NCI-H446 treated with DMSO at 0.1 percent for 48 hours (cell line): ENCODE measurements around the gene POU2AF2.
"Not testable (repeated sequence)": the region's sequence is repeated elsewhere in the genome, so short reads cannot be mapped to it uniquely, and the experiment has no call there.

Source experiments
- DNase-seq: peaks from one replicate; lab custom pipeline; 2025; lab: John Stamatoyannopoulos, UW

POU2AF2 gene, protein sequence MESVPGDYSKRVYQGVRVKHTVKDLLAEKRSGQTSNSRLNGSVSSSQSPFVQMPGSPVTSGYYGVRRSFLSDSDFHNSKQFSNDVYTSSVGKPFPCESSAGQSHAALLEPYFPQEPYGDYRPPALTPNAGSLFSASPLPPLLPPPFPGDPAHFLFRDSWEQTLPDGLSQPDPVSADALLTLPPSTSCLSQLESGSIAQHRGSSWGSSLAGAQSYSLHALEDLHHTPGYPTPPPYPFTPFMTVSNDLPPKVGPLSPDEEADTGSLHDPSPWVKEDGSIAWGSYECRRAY

DNA sequence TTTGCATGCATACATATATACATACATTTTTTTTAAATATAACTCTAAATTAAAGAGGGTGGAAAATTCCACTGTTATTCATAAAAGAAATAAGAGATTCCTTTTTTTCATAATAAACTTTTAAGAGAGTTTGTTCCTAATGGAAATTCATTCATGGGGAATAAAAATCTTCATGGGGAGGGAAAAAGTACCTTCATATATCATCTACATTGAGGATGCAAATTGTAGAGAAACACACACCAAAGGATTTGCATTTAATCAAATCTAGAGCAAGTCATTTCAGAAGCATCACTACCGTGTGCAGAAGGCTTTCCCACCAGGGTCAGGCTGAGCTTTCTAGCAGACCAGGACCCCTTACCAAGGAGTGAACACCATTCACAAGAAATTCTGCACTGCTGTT is at the start of gene POU2AF2:
TSS of gene POU2AF2 (plus strand) at position 301 of the 400 bp plus-strand sequence. CDS start 129 bp downstream, outside the sequence.
- no peak for DNase-seq

DNA sequence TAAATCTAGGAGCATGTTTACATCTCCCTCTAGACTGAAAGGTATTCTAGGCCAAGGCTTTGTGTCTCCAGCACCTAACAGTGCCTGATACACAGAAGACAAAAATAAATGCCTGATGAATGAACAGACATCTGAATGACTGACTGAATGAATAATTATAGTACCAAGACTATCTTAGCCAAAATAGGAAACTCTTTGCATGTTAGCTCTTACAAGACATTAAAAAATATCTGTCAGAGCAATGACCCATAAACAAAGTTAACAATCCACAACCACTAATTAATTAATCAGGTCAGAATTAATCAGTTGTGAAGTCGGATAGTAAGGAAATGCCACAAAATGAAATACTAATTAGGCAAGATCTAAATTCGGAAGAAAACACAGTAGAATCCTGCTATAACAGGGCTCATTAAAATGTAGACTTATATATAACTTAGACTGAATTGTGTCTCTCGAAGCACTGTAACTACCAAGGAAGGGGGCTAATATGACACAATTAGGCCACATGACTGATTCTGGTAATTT is 45.5 kb upstream of the POU2AF2 start:
- DNase-seq, result no peak

- no peak for DNase-seq
Measured at GRCh38 chr11:111204211-111204610, 41.3 kb upstream of the POU2AF2 start.

- no peak for DNase-seq
Measured at GRCh38 chr11:111205632-111206385, 39.7 kb upstream of the POU2AF2 start.

- DNase-seq, result no peak
Measured at GRCh38 chr11:111206472-111206871, 39.1 kb upstream of the POU2AF2 start.

DNA sequence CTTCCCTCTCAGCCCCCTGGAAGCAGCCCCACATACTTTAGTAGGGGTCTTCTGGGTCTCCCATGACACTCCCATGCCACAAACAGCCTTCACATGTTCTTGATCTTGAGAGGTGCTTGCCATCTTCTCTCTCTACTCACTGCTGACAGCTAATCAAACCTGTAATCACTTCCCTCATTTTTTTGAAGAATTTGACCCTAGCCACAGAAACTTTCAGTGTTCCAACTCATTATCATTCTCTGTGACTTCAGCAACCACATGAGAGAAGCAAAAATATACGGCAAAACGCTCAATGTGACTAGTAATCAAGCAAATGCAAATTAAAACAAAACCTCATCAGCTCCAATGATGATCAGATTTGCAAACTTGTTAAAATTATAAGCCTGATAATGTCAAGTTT is 38.3 kb upstream of the POU2AF2 start:
- no peak for DNase-seq

DNA sequence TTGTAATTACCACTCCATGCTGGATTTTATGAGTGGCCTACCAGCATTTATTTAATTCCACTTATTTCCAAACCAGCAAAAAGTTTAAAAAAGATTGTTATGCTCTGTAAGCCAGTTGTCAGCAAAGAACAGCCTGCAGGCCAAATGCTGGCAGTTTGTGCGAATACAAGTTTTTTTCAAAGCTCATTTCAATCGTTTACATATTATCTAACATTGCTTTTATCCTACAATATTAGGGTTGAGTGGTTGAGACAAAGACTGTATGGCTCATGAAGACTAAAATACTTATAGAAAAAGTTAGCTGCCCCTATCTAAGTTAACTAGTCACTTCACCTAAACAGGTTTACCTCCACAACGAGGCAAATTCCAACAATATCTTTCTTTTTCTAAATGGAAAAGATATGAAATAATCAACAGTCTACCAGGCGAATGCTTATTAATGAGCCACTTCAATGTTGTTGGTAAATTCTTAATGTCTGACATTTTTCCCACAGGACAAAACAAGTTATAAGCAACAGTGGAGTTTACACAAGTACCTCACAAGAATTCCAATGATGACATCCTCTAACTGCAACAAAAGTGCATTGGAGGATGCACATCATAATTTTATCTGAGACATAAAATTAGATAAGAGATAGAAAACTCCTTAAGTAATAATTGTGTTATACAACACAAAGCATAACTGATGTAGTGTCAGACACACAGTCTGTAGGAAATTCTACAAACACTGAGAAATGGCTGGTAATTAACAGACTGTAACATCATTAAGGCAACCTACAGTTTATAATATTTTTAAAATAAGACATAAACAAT is 35.8 kb upstream of the POU2AF2 start:
- no peak for DNase-seq

DNA sequence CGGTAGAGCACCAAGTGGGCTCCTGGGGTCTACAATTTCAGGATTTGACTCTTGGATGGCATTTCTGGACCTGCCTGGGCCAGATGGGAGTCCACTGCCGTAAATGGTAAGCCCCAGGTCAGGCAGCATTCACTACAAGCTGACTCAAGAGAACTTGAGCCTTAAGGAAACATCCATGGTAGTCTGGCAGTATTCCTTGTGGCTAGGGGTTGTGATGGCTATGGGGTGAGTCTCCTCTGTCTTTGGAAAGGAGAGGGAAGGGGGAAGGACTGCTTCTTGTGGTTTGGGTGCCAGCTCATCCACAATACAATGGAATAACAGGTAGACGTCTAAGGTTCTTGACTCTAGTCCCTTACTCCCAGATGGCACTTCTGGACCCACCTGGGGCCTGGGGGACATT is 32.3 kb upstream of the POU2AF2 start:
- no peak for DNase-seq

GRCh38 chr11:111220721-111221120 is 24.8 kb upstream of the POU2AF2 start:
- DNase-seq, result no peak

GRCh38 chr11:111221208-111221607 is 24.3 kb upstream of the POU2AF2 start:
- DNase-seq, result no peak

DNA sequence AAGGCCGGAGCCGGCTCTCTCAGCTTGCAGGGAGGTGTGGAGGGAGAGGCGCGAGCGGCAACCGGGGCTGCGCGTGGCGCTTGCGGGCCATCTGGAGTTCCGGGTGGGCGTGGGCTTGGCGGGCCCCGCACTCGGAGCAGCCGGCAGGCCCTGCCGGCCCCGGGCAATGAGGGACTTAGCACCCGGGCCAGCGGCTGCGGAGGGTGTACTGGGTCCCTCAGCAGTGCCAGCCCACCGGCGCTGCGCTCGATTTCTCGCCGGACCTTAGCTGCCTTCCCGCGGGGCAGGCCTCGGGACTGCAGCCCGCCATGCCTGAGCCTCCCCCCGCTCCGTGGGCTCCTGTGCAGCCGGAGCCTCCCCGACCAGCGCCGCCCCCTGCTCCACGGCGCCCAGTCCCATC is 23.6 kb upstream of the POU2AF2 start:
- DNase-seq, result not testable (repeated sequence)

DNA sequence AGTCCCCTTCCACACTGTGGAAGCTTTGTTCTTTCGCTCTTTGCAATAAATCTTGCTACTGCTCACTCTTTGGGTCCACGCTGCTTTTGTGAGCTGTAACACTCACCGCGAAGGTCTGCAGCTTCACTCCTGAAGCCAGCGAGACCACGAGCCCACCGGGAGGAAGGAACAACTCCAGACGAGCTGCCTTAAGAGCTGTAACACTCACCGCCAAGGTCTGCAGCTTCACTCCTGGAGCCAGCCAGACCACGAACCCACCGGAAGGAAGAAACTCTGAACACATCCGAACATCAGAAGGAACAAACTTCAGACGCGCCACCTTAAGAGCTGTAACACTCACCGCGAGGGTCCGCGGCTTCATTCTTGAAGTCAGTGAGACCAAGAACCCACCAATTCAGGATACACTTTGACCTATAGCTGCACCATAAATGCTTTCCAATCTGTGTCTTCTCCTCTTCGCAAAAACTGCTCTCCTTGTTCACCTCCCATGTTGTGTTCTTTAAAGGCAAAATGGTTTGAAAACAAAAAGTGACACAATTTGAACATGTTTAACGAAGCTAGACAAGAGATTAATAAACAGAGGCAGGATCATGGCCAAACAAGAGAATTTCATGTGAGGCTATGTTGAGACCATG is 22.6 kb upstream of the POU2AF2 start:
- not testable (repeated sequence) for DNase-seq

GRCh38 chr11:111225881-111226280 is 19.6 kb upstream of the POU2AF2 start:
- DNase-seq, result peak; percentile 79

- DNase-seq, result no peak
Measured at GRCh38 chr11:111229604-111230003, 15.9 kb upstream of the POU2AF2 start.

DNA sequence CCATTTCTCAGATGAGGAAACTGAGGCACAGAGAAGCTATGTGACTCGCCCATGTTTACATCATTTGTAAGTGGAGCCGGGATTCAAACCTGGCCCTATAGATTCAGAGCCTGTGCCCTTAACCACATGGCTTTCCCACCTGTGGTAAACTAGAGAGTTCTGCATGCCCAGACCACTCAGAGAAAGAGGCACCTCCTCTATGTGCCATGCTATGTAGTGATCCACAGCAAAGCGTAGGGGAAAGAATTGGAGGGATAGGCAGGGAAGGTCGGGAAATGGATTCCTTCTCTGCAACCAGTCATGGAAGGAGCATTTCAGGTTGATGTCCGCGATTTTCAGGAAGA is 15.4 kb upstream of the POU2AF2 start:
- DNase-seq, result no peak

- DNase-seq, result no peak
Measured at GRCh38 chr11:111231836-111232235, 13.7 kb upstream of the POU2AF2 start.

GRCh38 chr11:111236383-111236782 is 9.1 kb upstream of the POU2AF2 start:
- DNase-seq, result no peak

DNA sequence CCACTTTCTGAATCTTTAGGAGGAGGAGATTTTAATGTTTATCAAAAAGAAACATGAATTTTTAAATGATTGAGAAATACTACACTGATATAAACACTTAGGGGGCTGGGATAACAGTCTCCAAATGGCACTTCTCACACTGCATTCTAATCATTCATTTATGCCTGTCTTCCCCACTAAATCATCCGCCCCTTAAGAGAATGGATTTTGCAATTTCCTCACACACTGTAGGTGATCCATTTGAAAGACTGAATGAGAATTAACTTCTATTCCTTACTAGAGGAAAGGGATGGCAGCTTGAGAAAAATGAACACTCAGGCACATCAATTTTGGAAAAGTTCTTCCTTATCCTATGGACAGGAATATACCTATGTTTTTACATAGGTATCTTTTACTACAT is 7.6 kb upstream of the POU2AF2 start:
- no peak for DNase-seq

DNA sequence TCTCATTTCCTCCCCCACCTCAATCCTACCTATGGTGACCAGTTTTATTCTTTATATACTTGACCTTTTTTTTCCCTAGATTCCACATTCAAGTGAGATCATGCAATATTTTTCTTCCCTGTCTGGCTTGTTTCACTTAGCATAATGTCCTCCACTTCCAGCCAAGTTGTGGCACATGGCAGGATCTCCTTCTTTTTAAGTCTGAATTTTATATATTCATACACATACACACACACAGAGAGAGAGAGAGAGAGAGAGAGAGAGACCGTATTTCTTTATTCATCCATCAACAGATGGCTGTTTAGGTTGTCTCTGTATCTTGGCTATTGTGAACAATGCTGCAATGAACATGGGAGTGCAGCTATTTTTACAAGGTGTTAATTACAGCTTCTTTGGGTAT is 1.4 kb downstream of the POU2AF2 start:
- no peak for DNase-seq

DNA sequence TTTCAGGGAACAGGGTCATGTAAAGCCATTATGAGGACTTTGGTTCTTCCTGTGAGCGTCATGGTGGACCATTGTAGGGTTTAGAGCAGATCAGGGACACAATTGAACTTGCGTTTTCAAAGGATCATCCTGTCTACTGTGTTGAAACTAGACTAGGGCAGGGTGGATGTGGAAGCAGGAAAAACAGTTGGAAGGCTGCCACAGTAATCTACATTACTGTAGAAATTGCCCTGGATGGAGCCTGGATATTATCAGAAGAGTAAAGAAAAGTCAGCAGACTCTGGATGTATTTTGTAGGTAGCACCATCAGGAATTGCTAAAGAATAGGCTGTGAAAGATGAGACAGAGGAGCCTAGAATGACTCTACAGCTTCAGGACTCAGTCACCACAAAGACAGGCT is 5.4 kb downstream of the POU2AF2 start:
- DNase-seq, result no peak

- DNase-seq, result no peak
Measured at GRCh38 chr11:111253131-111253530, 7.6 kb downstream of the POU2AF2 start.

DNA sequence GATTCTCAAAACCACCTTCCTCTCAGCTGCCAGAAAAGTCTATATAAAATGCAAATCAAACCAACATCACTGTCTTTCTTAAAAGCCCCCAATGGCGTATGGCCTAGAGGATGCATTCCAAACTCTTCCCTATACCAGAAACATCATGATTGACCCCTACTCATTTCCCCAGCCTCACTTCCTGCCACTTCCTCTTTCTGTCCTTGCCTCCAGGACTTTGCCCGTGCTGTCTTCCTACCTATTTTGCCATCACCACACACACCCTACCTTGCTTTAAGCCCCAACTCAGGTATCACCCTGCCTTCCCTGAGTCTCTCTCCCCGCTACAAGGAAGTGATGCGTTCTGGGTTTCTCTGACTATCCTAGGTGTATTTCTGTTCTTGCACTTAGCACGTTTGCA is 8.1 kb downstream of the POU2AF2 start:
- DNase-seq, result no peak
